Activated CD8-positive, alpha-beta T cell treated with anti-CD3 and anti-CD28 coated beads for 36 hours (primary cell): ENCODE data around the gene SRCIN1. TPM values are rescaled to one million over a fixed set of nuclear protein-coding genes. Genes with fewer than 3 reads are reported as not detected.

Experiments used
- ATAC-seq: fragments of 200-7000 bp; cut with Tn5 transposase; one replicate; pipeline ENCODE4 v1.10.0; 2021; ENCODE audit warnings: mild to moderate bottlenecking, moderate library complexity
- CTCF ChIA-PET: fragments of 350-600 bp; sonication (Branson Sonifier 250); formaldehyde crosslinking; loops from one replicate; lab custom pipeline; 2021; ENCODE audit warnings: antibody characterized with exemption; lab: Charles Lee
- POLR2A ChIA-PET: fragments of 350-600 bp; sonication (Branson Sonifier 250); formaldehyde crosslinking; loops from one replicate; lab custom pipeline; 2021; ENCODE audit warnings: antibody characterized with exemption; lab: Charles Lee
- DNase-seq: peaks from one replicate; pipeline ENCODE4 v3.0.0-alpha.2; 2020
- H3K27ac Mint-ChIP-seq: one replicate; pipeline ENCODE4 v1.8.0; 2021; ENCODE audit warnings: mild to moderate bottlenecking, mixed read lengths
- H3K27me3 Mint-ChIP-seq: one replicate; pipeline ENCODE4 v1.8.0; 2021; ENCODE audit warnings: mixed read lengths
- H3K36me3 Mint-ChIP-seq: one replicate; pipeline ENCODE4 v1.8.0; 2021; ENCODE audit warnings: low read depth, mixed read lengths
- H3K4me1 Mint-ChIP-seq: one replicate; pipeline ENCODE4 v1.8.0; 2021; ENCODE audit warnings: low read depth, mixed read lengths
- H3K4me3 Mint-ChIP-seq: one replicate; pipeline ENCODE4 v1.8.0; 2021; ENCODE audit warnings: mild to moderate bottlenecking, moderate library complexity, mixed read lengths
- H3K9me3 Mint-ChIP-seq: one replicate; pipeline ENCODE4 v1.8.0; 2021; ENCODE audit warnings: mixed read lengths
- intact Hi-C: fragments of 100-400 bp; cut with micrococcal nuclease; formaldehyde crosslinking; loops from one replicate; pipeline ENCODE4 v1.10.0; 2022
- total RNA-seq, 2 experiments: library from RNA; stranded (reverse); gene quantifications; one replicate each; pipeline ENCODE4 v1.2.3, GENCODE V29; 2021
- TF ChIP-seq, protein P1 (sequence below): fragments of 200-600 bp; IDR thresholded peaks from one replicate; pipeline ENCODE4 v1.8.0; 2022; ENCODE audit warnings: antibody characterized with exemption, mild to moderate bottlenecking

SRCIN1 gene
- total RNA-seq, 2 experiments from 2014 or later, result 0.74 to 1.1 TPM

DNA sequence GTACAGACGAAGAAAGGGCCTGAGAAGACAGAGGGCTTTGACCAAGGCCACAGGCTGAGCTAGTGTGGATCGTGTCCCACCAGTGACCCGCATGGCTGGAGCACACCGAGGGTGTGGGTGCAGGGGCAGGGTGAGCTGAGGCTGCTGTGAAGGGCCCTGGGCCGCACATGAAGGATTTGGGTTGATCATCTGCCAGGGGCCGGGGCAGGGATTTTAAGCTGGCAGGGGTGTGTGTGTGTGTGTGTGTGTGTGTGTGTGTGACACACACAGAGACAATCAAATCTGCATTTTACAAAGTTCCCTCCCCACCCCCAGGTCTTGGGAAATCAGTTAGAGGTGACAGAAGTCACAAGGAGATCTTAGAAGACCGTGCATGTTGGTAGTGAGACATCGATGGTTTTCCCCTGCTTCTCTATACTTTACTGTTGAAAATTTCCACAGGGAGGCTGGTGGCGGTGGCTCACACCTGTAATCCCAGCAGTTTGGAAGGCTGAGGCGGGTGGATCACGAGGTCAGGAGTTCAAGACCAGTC lies 65.2 kb downstream of the SRCIN1 start:
- Mint-ChIP-seq H3K9me3 (no peaks in the 10 kb centered on the region), H3K36me3 (no peaks in the 10 kb centered on the region), H3K27me3 (peaks cover 10% of the 10 kb centered on the region), H3K4me3 (no peak overlapping the region), H3K27ac (no peak overlapping the region), H3K4me1 (no peaks in the 10 kb centered on the region)
- intact Hi-C loops, result no loop called here
- DNase-seq (no peak), ATAC-seq (no peak)
- ChIA-PET CTCF (interaction anchor here (1.1 to 1.8 kb wide), 2 partner anchors 18 to 44 kb away, joined by 5 read pairs; no protein-coding TSS in a partner anchor), POLR2A (no interaction called here)
- TF ChIP-seq, protein P1, sequence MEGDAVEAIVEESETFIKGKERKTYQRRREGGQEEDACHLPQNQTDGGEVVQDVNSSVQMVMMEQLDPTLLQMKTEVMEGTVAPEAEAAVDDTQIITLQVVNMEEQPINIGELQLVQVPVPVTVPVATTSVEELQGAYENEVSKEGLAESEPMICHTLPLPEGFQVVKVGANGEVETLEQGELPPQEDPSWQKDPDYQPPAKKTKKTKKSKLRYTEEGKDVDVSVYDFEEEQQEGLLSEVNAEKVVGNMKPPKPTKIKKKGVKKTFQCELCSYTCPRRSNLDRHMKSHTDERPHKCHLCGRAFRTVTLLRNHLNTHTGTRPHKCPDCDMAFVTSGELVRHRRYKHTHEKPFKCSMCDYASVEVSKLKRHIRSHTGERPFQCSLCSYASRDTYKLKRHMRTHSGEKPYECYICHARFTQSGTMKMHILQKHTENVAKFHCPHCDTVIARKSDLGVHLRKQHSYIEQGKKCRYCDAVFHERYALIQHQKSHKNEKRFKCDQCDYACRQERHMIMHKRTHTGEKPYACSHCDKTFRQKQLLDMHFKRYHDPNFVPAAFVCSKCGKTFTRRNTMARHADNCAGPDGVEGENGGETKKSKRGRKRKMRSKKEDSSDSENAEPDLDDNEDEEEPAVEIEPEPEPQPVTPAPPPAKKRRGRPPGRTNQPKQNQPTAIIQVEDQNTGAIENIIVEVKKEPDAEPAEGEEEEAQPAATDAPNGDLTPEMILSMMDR, result no peak

DNA sequence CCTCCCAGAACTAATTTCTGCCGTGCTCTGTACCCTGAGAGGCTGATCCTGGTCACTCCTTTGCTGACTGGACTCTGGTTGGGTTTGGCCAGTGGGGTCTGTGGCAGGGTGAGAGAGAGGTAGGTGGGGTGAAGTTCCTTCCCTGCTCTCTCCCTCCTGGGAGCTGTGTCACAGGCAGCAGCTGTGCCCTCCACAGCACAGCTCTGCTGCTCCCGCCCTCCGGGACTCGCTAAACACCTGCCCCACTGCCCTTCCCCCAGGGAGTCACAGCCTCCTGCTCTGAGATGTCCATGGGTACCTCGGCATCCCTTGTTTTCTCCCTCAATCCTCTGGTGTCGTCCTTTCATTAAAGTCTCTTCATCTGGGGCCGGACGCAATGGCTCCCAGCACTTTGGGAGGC lies 66.4 kb downstream of the SRCIN1 start:
- Mint-ChIP-seq H3K9me3 (no peaks in the 10 kb centered on the region), H3K27me3 (peaks cover 13% of the 10 kb centered on the region), H3K4me1 (no peaks in the 10 kb centered on the region), H3K4me3 (no peak overlapping the region), H3K27ac (no peak overlapping the region), H3K36me3 (no peaks in the 10 kb centered on the region)
- no peak for DNase-seq
- ATAC-seq, result no peak
- CTCF ChIA-PET, result interaction anchor here (1.1 to 1.8 kb wide), 2 partner anchors 19 to 45 kb away, joined by 5 read pairs; no protein-coding TSS in a partner anchor
- intact Hi-C loops, result no loop called here
- POLR2A ChIA-PET, result no interaction called here
- TF ChIP-seq, protein P1, result no peak

DNA sequence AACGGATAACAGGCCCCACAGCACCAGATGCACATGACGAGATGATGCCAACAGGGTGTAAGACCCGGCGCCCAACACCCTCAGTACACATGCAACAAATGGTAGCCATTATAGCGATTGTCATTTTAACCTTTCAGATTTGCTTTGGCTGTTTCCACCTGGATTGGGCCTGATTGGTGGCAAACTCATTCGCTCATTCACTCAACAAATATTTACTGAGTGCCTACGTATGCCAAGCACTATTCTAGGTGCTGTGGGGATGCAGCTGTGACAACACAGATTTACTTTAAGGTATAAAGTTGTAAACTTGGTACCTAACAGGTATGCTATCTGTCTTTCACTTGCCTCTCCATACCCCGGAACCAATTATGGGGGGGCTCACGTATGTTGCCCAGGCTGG lies 66.8 kb downstream of the SRCIN1 start:
- peaks cover 13% of the 10 kb centered on the region for H3K27me3 Mint-ChIP-seq
- intact Hi-C loops, result no loop called here

DNA sequence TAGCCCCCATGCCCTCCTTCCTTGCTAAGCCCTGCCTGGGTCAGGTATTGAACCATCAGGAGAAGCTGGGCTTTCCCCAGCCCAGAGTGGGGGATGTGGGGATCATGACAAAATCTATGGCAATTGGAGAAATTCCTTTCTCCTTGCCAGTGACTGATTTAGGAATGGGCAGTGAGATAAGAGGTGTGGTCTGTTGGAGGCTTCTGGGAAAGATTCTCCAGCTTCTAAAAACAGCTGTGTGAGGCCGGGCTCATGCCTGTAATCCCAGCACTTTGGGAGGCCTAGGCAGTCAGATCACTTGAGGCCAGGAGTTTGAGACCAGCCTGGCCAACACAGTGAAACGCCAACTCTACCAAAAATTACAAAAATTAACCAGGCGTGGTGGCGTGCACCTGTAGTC lies 69.1 kb downstream of the SRCIN1 start:
- ChIA-PET POLR2A (no interaction called here), CTCF (interaction anchor here (1.0 to 5.1 kb wide), 9 partner anchors 11 to 211 kb away, joined by 3 to 20 read pairs (median 4); no protein-coding TSS in a partner anchor)
- H3K4me3 Mint-ChIP-seq, result no peak overlapping the region
- ATAC-seq (no peak), DNase-seq (no peak)
- no peak overlapping the region for H3K27ac Mint-ChIP-seq
- H3K4me1 Mint-ChIP-seq, result no peaks in the 10 kb centered on the region
- peaks cover 9% of the 10 kb centered on the region for H3K27me3 Mint-ChIP-seq
- intact Hi-C loops, result no loop called here
- no peaks in the 10 kb centered on the region for H3K9me3 Mint-ChIP-seq
- H3K36me3 Mint-ChIP-seq, result no peaks in the 10 kb centered on the region
- TF ChIP-seq, protein P1, result no peak

More for the DNA sequence above, 66.8 kb downstream of the SRCIN1 start:
- TF ChIP-seq, protein P1, result no peak
- Mint-ChIP-seq H3K36me3 (no peaks in the 10 kb centered on the region), H3K4me1 (no peaks in the 10 kb centered on the region), H3K27ac (no peak overlapping the region), H3K9me3 (no peaks in the 10 kb centered on the region), H3K4me3 (no peak overlapping the region)
- CTCF ChIA-PET, result interaction anchor here (5.1 kb wide), 1 partner anchor 20 kb away, joined by 20 read pairs; no protein-coding TSS in a partner anchor
- DNase-seq (no peak), ATAC-seq (no peak)
- POLR2A ChIA-PET, result no interaction called here

DNA sequence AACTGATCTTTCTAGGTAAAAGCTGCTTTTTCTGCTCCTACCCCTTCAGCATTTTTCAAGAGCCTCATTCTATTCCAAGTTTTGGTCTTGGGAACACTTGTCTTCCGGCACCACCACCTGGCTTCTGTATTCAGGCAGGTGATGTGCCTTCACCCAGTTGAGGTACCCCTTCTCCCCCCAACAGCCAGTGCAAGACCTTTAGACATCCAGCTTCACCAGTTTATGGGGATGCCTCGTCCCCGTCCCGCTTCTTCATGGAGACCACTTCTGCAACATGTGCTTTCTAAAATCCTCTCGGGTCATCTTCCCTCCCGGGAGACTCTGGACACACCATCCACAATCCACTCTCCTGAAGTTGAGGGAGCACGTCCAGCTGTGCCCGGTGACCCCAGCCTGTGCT lies 69.9 kb downstream of the SRCIN1 start:
- CTCF ChIA-PET, result interaction anchor here (1.0 to 5.1 kb wide), 6 partner anchors 13 to 128 kb away, joined by 3 to 20 read pairs (median 5); no protein-coding TSS in a partner anchor
- no peak overlapping the region for H3K4me3 Mint-ChIP-seq

More for the DNA sequence above, 69.9 kb downstream of the SRCIN1 start:
- ATAC-seq, result no peak
- Mint-ChIP-seq H3K27me3 (peaks cover 10% of the 10 kb centered on the region), H3K9me3 (no peaks in the 10 kb centered on the region), H3K4me1 (no peaks in the 10 kb centered on the region), H3K36me3 (no peaks in the 10 kb centered on the region), H3K27ac (no peak overlapping the region)
- intact Hi-C loops, result no loop called here
- TF ChIP-seq, protein P1, result no peak
- POLR2A ChIA-PET, result no interaction called here
- DNase-seq, result no peak
